Measurements from ENCODE around the gene OMP.

GRCh38 chr11:77141475-77141874 is 38.8 kb downstream of the OMP start:
- TF ChIP-seq ATF3 (CRISPR knock-in tag; conservative IDR thresholded peaks at IDR 0.05) = no peak
- TF ChIP-seq FOXP1 (CRISPR knock-in tag; IDR thresholded peaks at IDR 0.05; ENCODE audit: borderline replicate concordance) = no peak
- no peak for TF ChIP-seq CTCF (IDR thresholded peaks at IDR 0.05)
- no peak for TF ChIP-seq NR3C1 (CRISPR knock-in tag; conservative IDR thresholded peaks at IDR 0.05; ENCODE audit: low read depth)
